K562 (cell line): ENCODE measurements around the gene GRK4. TPM values are rescaled to one million over a fixed set of nuclear protein-coding genes. Genes with fewer than 3 reads are reported as not detected.

Experiments used
- ATAC-seq: fragments of 200-7000 bp; cut with Tn5 transposase; 3 replicates; pipeline ENCODE4 v1.9.1; 2020; ENCODE audit warnings: moderate library complexity
- BruUV-seq: library from RNA; stranded (reverse); fragments of 400-500 nt; replicated peaks from 2 replicates; lab custom pipeline; 2021; lab: Mats Ljungman, UMichigan
- CTCF ChIA-PET: fragments of 300-600 bp; formaldehyde crosslinking; extraction: SDS; loops from one replicate; lab custom pipeline; 2021; ENCODE audit warnings: low intra/inter-chr PET ratio; lab: Yijun Ruan, JAX
- POLR2A ChIA-PET: fragments of 300-600, 350-650 bp; sonication (Branson Sonifier 250); formaldehyde crosslinking; extraction: SDS; loops from one replicate; lab custom pipeline; 2021; ENCODE audit warnings: antibody characterized with exemption, inconsistent platforms; lab: Yijun Ruan, JAX
- DNase-seq, 4 experiments: peaks; one replicate each; pipeline versions ENCODE4 v3.0.0 to v3.0.0-alpha.2; 2011 to 2018; ENCODE audit warnings: low spot score in 3 of 4, mixed read lengths in 3 of 4; ENCODE audit errors: extremely low read depth in 1 of 4
- FAIRE-seq: peaks from 2 replicates; lab custom pipeline; 2011; peaks lifted over from hg19 to GRCh38; lab: Jason Lieb, UNC
- H2AFZ ChIP-seq: 2 replicates; pipeline ENCODE4 v1.6.0; 2011; ENCODE audit warnings: low read depth, low read length, control low read depth, inconsistent platforms
- H3K27ac ChIP-seq: fragments of 200-600 bp; 3 replicates; pipeline ENCODE4 v1.8.0; 2011; ENCODE audit warnings: low read depth, mild to moderate bottlenecking, control low read depth, inconsistent platforms, low read length, moderate library complexity, mixed read lengths; ENCODE audit errors: extremely low read depth
- H3K27me3 ChIP-seq, 2 experiments: fragments of 300-600 bp in 1 of 2; 2 replicates in 1 of 2; 3 replicates in 1 of 2; pipeline versions ENCODE4 v1.6.0 to v1.8.0; 2011; ENCODE audit warnings: inconsistent platforms in 2 of 2, low read length in 2 of 2, mild to moderate bottlenecking in 1 of 2, mixed read lengths in 1 of 2, moderate library complexity in 1 of 2; ENCODE audit not compliant: control insufficient read depth in 2 of 2, insufficient read depth in 2 of 2
- H3K36me3 ChIP-seq: fragments of 300-600 bp; 3 replicates; pipeline ENCODE4 v1.8.0; 2011; ENCODE audit warnings: mild to moderate bottlenecking, low read length, inconsistent platforms; ENCODE audit not compliant: control insufficient read depth, insufficient read depth
- H3K4me1 ChIP-seq, 2 experiments: fragments of 200-600 bp in 1 of 2; replicated peaks in 1 of 2; 2 replicates in 1 of 2; 3 replicates in 1 of 2; pipeline versions ENCODE4 v1.5.1 to v1.8.0; 2011; ENCODE audit warnings: inconsistent platforms in 2 of 2, low read length in 2 of 2, mild to moderate bottlenecking in 1 of 2, mixed read lengths in 1 of 2, moderate library complexity in 1 of 2; ENCODE audit not compliant: control insufficient read depth in 2 of 2, insufficient read depth in 2 of 2
- H3K4me2 ChIP-seq: 2 replicates; pipeline ENCODE4 v1.6.1; 2011; ENCODE audit warnings: low read length, control low read depth, inconsistent platforms, mixed read lengths; ENCODE audit not compliant: insufficient read depth
- H3K4me3 ChIP-seq: fragments of 200-600 bp; sonication (generic), shearing (Covaris generic); 2 replicates; pipeline ENCODE4 v1.5.1; 2016; ENCODE audit warnings: control low read depth, inconsistent platforms
- H3K79me2 ChIP-seq: fragments of 200-600 bp; 3 replicates; pipeline ENCODE4 v1.8.0; 2011; ENCODE audit warnings: low read length, inconsistent platforms; ENCODE audit not compliant: control insufficient read depth, insufficient read depth
- H3K9ac ChIP-seq, 2 experiments: 2 replicates each; pipeline versions ENCODE4 v1.6.0 to v1.6.1; 2011; ENCODE audit warnings: low read depth in 2 of 2, low read length in 2 of 2, control low read depth in 1 of 2, inconsistent platforms in 1 of 2, mild to moderate bottlenecking in 1 of 2, mixed read lengths in 1 of 2; ENCODE audit not compliant: insufficient read depth in 1 of 2
- H3K9me1 ChIP-seq: one replicate; pipeline ENCODE4 v1.6.0; 2011; ENCODE audit warnings: inconsistent platforms, mild to moderate bottlenecking, low read length, moderate library complexity; ENCODE audit not compliant: control insufficient read depth, insufficient read depth
- H3K9me3 ChIP-seq: replicated peaks from 2 replicates; pipeline ENCODE4 v1.5.1; 2011; ENCODE audit warnings: low read depth, low read length, inconsistent platforms; ENCODE audit not compliant: control insufficient read depth, insufficient read depth
- H4K20me1 ChIP-seq: replicated peaks from 2 replicates; pipeline ENCODE4 v1.6.1; 2011; ENCODE audit warnings: low read length, inconsistent platforms, mixed read lengths; ENCODE audit not compliant: control insufficient read depth, insufficient read depth
- CHD4 ChIP-seq: fragments of 200-600 bp; sonication (generic); IDR thresholded peaks from 3 replicates; pipeline ENCODE4 v1.6.1; 2012; ENCODE audit warnings: low read depth, mild to moderate bottlenecking, mixed read lengths, low read length, inconsistent platforms; ENCODE audit not compliant: insufficient read depth, insufficient replicate concordance, poor library complexity, severe bottlenecking
- CREB1 ChIP-seq, 2 experiments: sonication (generic) in 1 of 2; formaldehyde crosslinking in 1 of 2; IDR thresholded peaks; 2 replicates each; pipeline versions ENCODE4 v1.6.1 to v1.8.0; 2012 to 2022; ENCODE audit warnings: inconsistent platforms in 1 of 2, mild to moderate bottlenecking in 1 of 2, missing genetic modification reagents in 1 of 2, moderate library complexity in 1 of 2
- FOS ChIP-seq: IDR thresholded peaks from 3 replicates; pipeline ENCODE4 v1.6.1; 2011; ENCODE audit not compliant: insufficient read length; ENCODE audit errors: extremely low read depth
- FOSL1 ChIP-seq: fragments of 200-800 bp; sonication (Bioruptor generic); conservative IDR thresholded peaks from 2 replicates; pipeline ENCODE4 v1.6.1; 2016; ENCODE audit warnings: missing genetic modification characterization, missing compliant biosample characterization
- FOXJ3 ChIP-seq: sonication (generic); formaldehyde crosslinking; IDR thresholded peaks from 2 replicates; pipeline ENCODE4 v1.4.0; 2020; ENCODE audit warnings: mild to moderate bottlenecking, missing genetic modification reagents
- JUND ChIP-seq, 2 experiments: IDR thresholded peaks; 2 replicates in 1 of 2; 3 replicates in 1 of 2; pipeline ENCODE4 v1.6.1; 2011; ENCODE audit warnings: borderline replicate concordance in 2 of 2, low read depth in 2 of 2, low read length in 2 of 2, improper control_type of control experiment in 1 of 2, missing biosample characterization in 1 of 2, missing genetic modification characterization in 1 of 2, missing genetic modification reagents in 1 of 2
- L3MBTL2 ChIP-seq: fragments of 450-650 bp; IDR thresholded peaks from 2 replicates; pipeline ENCODE4 v1.6.1; 2016; ENCODE audit warnings: mild to moderate bottlenecking, moderate library complexity
- NFIC ChIP-seq: fragments of 450-650 bp; IDR thresholded peaks from 2 replicates; pipeline ENCODE4 v1.6.1; 2017; ENCODE audit warnings: mild to moderate bottlenecking, inconsistent platforms
- NRF1 ChIP-seq, 2 experiments: fragments of 450-650 bp; IDR thresholded peaks in 1 of 2; conservative IDR thresholded peaks in 1 of 2; 2 replicates each; pipeline ENCODE4 v1.6.1; 2014; ENCODE audit warnings: mild to moderate bottlenecking in 2 of 2
- PHF8 ChIP-seq: fragments of 200-600 bp; sonication (generic); IDR thresholded peaks from 2 replicates; pipeline ENCODE4 v1.6.1; 2012; ENCODE audit warnings: mixed run types, mild to moderate bottlenecking, inconsistent platforms, low read length, moderate library complexity, borderline replicate concordance
- SAP30 ChIP-seq: fragments of 200-600 bp; sonication (generic); IDR thresholded peaks from 2 replicates; pipeline ENCODE4 v1.6.1; 2012; ENCODE audit warnings: borderline replicate concordance, low read depth, mild to moderate bottlenecking, moderate library complexity, low read length, control low read depth, inconsistent platforms; ENCODE audit not compliant: insufficient read depth, poor library complexity, severe bottlenecking
- SIN3A ChIP-seq, 2 experiments: fragments of 150-350 bp in 1 of 2; IDR thresholded peaks; 2 replicates each; pipeline ENCODE4 v1.6.1; 2011 to 2016; ENCODE audit warnings: borderline replicate concordance in 2 of 2, low read depth in 2 of 2, low read length in 2 of 2, mild to moderate bottlenecking in 2 of 2, moderate library complexity in 2 of 2; ENCODE audit not compliant: control insufficient read depth in 1 of 2
- SMARCA5 ChIP-seq: fragments of 450-650 bp; IDR thresholded peaks from 2 replicates; pipeline ENCODE4 v1.6.1; 2016
- ZNF184 ChIP-seq: sonication (generic); formaldehyde crosslinking; IDR thresholded peaks from 2 replicates; pipeline ENCODE4 v1.5.0; 2020; ENCODE audit warnings: missing genetic modification reagents
- ZNF57 ChIP-seq: fragments of 450-650 bp; formaldehyde crosslinking; IDR thresholded peaks from 2 replicates; pipeline ENCODE4 v1.4.0; 2020; ENCODE audit warnings: mild to moderate bottlenecking, moderate library complexity
- WGBS: fragments of 100-300 bp; shearing (Covaris generic); methylation state at CpG from one replicate; pipeline ENCODE4 v1.1.6; 2016; ENCODE audit warnings: low coverage, mixed read lengths; ENCODE audit not compliant: insufficient coverage; ENCODE audit errors: missing lambda C conversion rate; 5-methylcytosine and 5-hydroxymethylcytosine counted together
- in situ Hi-C: fragments of 300-500 bp; cut with MboI; formaldehyde crosslinking; loops from 4 replicates; pipeline ENCODE4 v1.15.0; 2018; ENCODE audit warnings: inconsistent platforms, mixed read lengths
- intact Hi-C: fragments of 100-400 bp; cut with micrococcal nuclease; formaldehyde crosslinking; loops from 2 replicates; pipeline ENCODE4 v1.14.2; 2022
- polyA plus RNA-seq, 8 experiments: library from polyadenylated mRNA; depleted of rRNA in 4 of 8; stranded (reverse) in 5 of 8; unstranded in 3 of 8; fragments of >200 nt; fragmentation: Nextera tagmentation in 2 of 8; fragmentation: Illumina TruSeq in 1 of 8; extraction: Ambion mirVana in 2 of 8; extraction: Trizol in 1 of 8; gene quantifications; 2 replicates each; pipeline versions ENCODE4 v1.2.1 to v1.2.3, GENCODE V29; 2011 to 2014; ENCODE audit warnings: inconsistent platforms in 1 of 8, missing spikeins in 1 of 8
- total RNA-seq, 7 experiments: library from RNA; depleted of rRNA in 6 of 7; stranded (reverse); fragments of >200 nt in 6 of 7; fragmentation: Illumina TruSeq in 2 of 7; extraction: Trizol in 2 of 7; gene quantifications; 2 replicates each; pipeline versions ENCODE4 v1.2.1 to v1.2.3, GENCODE V29; 2011 to 2021; ENCODE audit warnings: low replicate concordance in 1 of 7
- TF ChIP-seq, protein P1 (sequence below): sonication (generic); formaldehyde crosslinking; IDR thresholded peaks from 2 replicates; pipeline ENCODE4 v1.5.0; 2020; ENCODE audit warnings: missing genetic modification reagents
- TF ChIP-seq, protein P2 (sequence below): fragments of 250-450 bp; sonication (Bioruptor Pico); IDR thresholded peaks from 2 replicates; pipeline ENCODE4 v1.4.0; 2020; ENCODE audit warnings: borderline replicate concordance

GRK4 gene
- total and polyA plus RNA-seq, 9 of the 15 experiments (the other 6 are each of a cell fraction or from before 2014, with no cell fraction given), result 1.1 to 4.8 (median 2.6) TPM

DNA sequence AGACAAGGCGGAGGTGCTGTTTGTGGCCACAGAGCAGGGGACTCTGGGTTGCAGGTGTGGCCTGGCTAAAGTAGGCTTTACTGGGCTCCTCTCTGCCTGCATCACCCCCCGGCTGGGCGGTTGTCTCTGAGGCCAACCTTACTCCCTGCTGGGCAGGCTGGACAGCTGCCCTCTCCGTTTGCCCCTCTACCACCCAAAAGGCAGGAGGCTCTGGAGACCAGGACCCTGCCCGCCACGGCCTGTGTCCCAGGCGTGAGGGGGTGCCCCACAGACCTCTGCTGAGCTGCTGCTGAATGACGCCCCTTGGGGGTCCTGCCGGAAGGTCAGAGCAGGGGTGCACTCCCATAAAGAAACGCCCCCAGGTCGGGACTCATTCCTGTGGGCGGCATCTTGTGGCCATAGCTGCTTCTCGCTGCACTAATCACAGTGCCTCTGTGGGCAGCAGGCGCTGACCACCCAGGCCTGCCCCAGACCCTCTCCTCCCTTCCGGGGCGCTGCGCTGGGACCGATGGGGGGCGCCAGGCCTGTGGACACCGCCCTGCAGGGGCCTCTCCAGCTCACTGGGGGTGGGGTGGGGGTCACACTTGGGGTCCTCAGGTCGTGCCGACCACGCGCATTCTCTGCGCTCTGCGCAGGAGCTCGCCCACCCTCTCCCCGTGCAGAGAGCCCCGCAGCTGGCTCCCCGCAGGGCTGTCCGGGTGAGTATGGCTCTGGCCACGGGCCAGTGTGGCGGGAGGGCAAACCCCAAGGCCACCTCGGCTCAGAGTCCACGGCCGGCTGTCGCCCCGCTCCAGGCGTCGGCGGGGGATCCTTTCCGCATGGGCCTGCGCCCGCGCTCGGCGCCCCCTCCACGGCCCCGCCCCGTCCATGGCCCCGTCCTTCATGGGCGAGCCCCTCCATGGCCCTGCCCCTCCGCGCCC is 110.0 kb downstream of the GRK4 start:
- ChIA-PET CTCF (no interaction called here), POLR2A (interaction anchor here (1.0 to 1.2 kb wide), 2 partner anchors 44 to 61 kb away, joined by 3 to 7 read pairs; no protein-coding TSS in a partner anchor)
- no peak for DNase-seq
- Histone ChIP-seq H3K4me1 (peaks cover 7 to 16% of the 10 kb centered on the region in 2 experiments), H3K9me1 (no peaks in the 10 kb centered on the region), H3K36me3 (no peaks in the 10 kb centered on the region), H3K79me2 (peaks cover 29% of the 10 kb centered on the region), H3K4me3 (peak overlapping the region; percentile 56), H3K27me3 (peaks cover 4 to 19% of the 10 kb centered on the region in 2 experiments; a peak in 2 of 5 replicates), H3K4me2 (peak overlapping the region; percentile 78), H2AFZ (peak overlapping the region; percentile 93), H3K27ac (0 out of 3 replicates have a peak overlapping the region, but pooled peaks have one; percentile 26), H3K9me3 (no peaks in the 10 kb centered on the region), H4K20me1 (peaks cover 11% of the 10 kb centered on the region), H3K9ac (peak overlapping the region; percentile 22 to 90; a peak in 3 of 4 replicates)
- intact Hi-C loops, result no loop called here
- peak; percentile 82 for ATAC-seq
- in situ Hi-C loops, result no loop called here
- WGBS, result 20% methylated on average over 15 of the region's 54 CpGs
- no peak for FAIRE-seq
- no TSS peak for BruUV-seq
- no peak for TF ChIP-seq CREB1 (IDR thresholded peaks at IDR 0.05)
- peak; percentile 35; the same call in 1 of the 2 replicates for TF ChIP-seq CREB1 (CRISPR knock-in tag; IDR thresholded peaks at IDR 0.05)
- peak; percentile 40; the same call in 1 of the 2 replicates for TF ChIP-seq L3MBTL2
- TF ChIP-seq FOSL1 (tag), result no peak
- TF ChIP-seq CHD4, result peak; percentile 27
- no peak for TF ChIP-seq ZNF57
- TF ChIP-seq SAP30, result peak; percentile 8
- 0 out of 4 replicates have a peak, but pooled peaks of 1 of the 2 experiments have one; percentile 20 for TF ChIP-seq SIN3A (IDR thresholded peaks at IDR 0.05; ENCODE audit: borderline replicate concordance in 2 of 2, control insufficient read depth in 1 of 2, low read depth in 2 of 2, low read length in 2 of 2)
- TF ChIP-seq FOXJ3 (CRISPR knock-in tag), result no peak
- TF ChIP-seq, protein P1, sequence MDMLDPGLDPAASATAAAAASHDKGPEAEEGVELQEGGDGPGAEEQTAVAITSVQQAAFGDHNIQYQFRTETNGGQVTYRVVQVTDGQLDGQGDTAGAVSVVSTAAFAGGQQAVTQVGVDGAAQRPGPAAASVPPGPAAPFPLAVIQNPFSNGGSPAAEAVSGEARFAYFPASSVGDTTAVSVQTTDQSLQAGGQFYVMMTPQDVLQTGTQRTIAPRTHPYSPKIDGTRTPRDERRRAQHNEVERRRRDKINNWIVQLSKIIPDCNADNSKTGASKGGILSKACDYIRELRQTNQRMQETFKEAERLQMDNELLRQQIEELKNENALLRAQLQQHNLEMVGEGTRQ (CRISPR knock-in tag), result no peak
- TF ChIP-seq ZNF184 (CRISPR knock-in tag), result no peak
- peak in 1 of 2 experiments; percentile 6; a peak in 1 of 4 replicates for TF ChIP-seq NRF1 (conservative IDR thresholded peaks at IDR 0.05 in 1 of 2, IDR thresholded peaks at IDR 0.05 in 1 of 2)
- TF ChIP-seq PHF8, result peak; percentile 66; the same call in 1 of the 2 replicates
- no peak for TF ChIP-seq SMARCA5
- no peak for TF ChIP-seq FOS
- TF ChIP-seq, protein P2, sequence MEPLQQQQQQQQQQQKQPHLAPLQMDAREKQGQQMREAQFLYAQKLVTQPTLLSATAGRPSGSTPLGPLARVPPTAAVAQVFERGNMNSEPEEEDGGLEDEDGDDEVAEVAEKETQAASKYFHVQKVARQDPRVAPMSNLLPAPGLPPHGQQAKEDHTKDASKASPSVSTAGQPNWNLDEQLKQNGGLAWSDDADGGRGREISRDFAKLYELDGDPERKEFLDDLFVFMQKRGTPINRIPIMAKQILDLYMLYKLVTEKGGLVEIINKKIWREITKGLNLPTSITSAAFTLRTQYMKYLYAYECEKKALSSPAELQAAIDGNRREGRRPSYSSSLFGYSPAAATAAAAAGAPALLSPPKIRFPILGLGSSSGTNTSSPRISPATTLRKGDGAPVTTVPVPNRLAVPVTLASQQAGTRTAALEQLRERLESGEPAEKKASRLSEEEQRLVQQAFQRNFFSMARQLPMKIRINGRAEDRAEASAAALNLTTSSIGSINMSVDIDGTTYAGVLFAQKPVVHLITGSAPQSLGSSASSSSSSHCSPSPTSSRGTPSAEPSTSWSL (CRISPR knock-in tag), result no peak
- TF ChIP-seq NFIC, result peak; percentile 68
- TF ChIP-seq JUND (IDR thresholded peaks at IDR 0.05; ENCODE audit: borderline replicate concordance, low read depth, low read length), result no peak
- no peak for TF ChIP-seq JUND (tag; IDR thresholded peaks at IDR 0.05; ENCODE audit: borderline replicate concordance, low read depth, low read length)
